A549 (cell line): ENCODE measurements around the gene EGFL7.

ENCODE experiments used
- CHD4 ChIP-seq: fragments of 200-600 bp; sonication (generic); IDR thresholded peaks from 2 replicates; pipeline ENCODE4 v1.6.1; 2016; ENCODE audit warnings: antibody characterized with exemption, mild to moderate bottlenecking, borderline replicate concordance
- NR3C1 ChIP-seq: fragments of >200 bp; sonication (Bioruptor Twin); formaldehyde crosslinking; IDR thresholded peaks from 3 replicates; pipeline ENCODE4 v1.6.1; 2017
- POLR2A ChIP-seq: IDR thresholded peaks from 2 replicates; pipeline ENCODE4 v1.6.1; 2012; ENCODE audit warnings: mild to moderate bottlenecking, low read length
- TF ChIP-seq, protein P1 (sequence below): fragments of 250-450 bp; sonication (Bioruptor Pico); IDR thresholded peaks from 2 replicates; pipeline ENCODE4 v1.5.0; 2021; ENCODE audit warnings: mild to moderate bottlenecking, moderate library complexity, borderline replicate concordance

DNA sequence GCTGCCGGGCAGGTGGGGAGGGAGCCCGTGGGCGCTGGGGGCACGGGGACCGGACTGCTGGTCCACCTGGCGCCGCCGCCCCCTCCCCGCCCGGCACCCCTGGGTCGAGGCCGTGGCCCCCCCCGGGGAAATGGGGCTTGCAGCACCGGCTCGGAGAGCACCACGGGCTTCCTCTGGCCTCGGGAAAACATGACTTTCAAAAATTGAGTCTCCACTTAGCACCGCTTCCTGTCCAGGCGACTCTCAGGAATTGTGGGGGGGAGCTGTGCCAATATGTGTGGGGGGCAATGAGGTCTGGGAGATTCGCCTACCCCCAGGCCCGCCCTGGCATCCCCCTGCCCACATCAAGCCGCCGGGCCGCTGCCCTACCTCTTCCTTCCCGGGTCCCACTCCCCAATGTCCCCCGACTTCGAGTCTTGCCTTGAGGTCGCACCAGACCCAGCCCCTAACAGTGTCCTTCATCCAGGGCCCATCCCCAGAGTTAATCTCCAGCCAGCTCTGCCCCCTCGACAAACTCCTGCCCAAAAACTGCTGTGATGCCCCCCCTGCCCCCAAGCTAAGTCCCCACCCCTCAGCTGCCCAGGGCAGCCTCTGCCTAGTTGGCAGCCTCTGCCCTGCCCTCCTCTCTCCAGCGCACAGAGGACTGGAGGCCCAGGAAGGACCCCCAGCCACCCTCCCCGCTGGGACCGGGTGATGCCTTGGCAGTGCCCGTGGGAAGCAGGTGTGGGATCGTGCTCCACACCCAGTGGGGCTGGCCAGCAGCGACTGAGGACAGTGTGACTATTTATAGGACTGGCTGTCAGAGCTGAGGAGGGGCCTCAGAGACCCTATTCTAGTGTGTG is 3.9 kb downstream of the EGFL7 start:
- TF ChIP-seq, protein P1, sequence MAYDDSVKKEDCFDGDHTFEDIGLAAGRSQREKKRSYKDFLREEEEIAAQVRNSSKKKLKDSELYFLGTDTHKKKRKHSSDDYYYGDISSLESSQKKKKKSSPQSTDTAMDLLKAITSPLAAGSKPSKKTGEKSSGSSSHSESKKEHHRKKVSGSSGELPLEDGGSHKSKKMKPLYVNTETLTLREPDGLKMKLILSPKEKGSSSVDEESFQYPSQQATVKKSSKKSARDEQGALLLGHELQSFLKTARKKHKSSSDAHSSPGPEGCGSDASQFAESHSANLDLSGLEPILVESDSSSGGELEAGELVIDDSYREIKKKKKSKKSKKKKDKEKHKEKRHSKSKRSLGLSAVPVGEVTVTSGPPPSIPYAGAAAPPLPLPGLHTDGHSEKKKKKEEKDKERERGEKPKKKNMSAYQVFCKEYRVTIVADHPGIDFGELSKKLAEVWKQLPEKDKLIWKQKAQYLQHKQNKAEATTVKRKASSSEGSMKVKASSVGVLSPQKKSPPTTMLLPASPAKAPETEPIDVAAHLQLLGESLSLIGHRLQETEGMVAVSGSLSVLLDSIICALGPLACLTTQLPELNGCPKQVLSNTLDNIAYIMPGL (CRISPR knock-in tag): no peak
- TF ChIP-seq CHD4 (no peak), NR3C1 (no peak), POLR2A (no peak)
